Osteocyte (in vitro differentiated cells): ENCODE measurements around the gene SARS2. TPM values are rescaled to one million over a fixed set of nuclear protein-coding genes. Genes with fewer than 3 reads are reported as not detected.

Source experiments
- DNase-seq: peaks from one replicate; pipeline ENCODE4 v3.0.0; 2021; ENCODE audit warnings: mixed read lengths; ENCODE audit not compliant: unreplicated experiment; ENCODE audit errors: extremely low spot score
- H3K27ac Mint-ChIP-seq: one replicate; pipeline ENCODE4 v1.8.0; 2021; ENCODE audit warnings: mild to moderate bottlenecking, mixed read lengths; ENCODE audit not compliant: unreplicated experiment
- H3K27me3 Mint-ChIP-seq: one replicate; pipeline ENCODE4 v1.8.0; 2021; ENCODE audit warnings: mixed read lengths; ENCODE audit not compliant: unreplicated experiment
- H3K36me3 Mint-ChIP-seq: one replicate; pipeline ENCODE4 v1.8.0; 2021; ENCODE audit warnings: mixed read lengths; ENCODE audit not compliant: unreplicated experiment
- H3K4me1 Mint-ChIP-seq: one replicate; pipeline ENCODE4 v1.8.0; 2021; ENCODE audit warnings: mixed read lengths; ENCODE audit not compliant: unreplicated experiment
- H3K4me3 Mint-ChIP-seq: one replicate; pipeline ENCODE4 v1.8.0; 2021; ENCODE audit warnings: mild to moderate bottlenecking, moderate library complexity, mixed read lengths; ENCODE audit not compliant: unreplicated experiment
- H3K9me3 Mint-ChIP-seq: one replicate; pipeline ENCODE4 v1.8.0; 2021; ENCODE audit warnings: mixed read lengths; ENCODE audit not compliant: unreplicated experiment
- CTCF ChIP-seq: fragments of 200-600 bp; sonication (generic); IDR thresholded peaks from 2 replicates; pipeline ENCODE4 v1.5.0; 2021; ENCODE audit warnings: antibody characterized with exemption, mild to moderate bottlenecking, moderate library complexity
- total RNA-seq: library from RNA; stranded (reverse); gene quantifications from 2 replicates; pipeline ENCODE4 v1.2.1, GENCODE V29; 2021

Gene SARS2
- total RNA-seq, 1 donor from 2014 or later: 26.7 TPM

GRCh38 chr19:38939957-38940356 lies 9.4 kb upstream of the SARS2 start:
- TF ChIP-seq CTCF: no peak
- Mint-ChIP-seq H3K27me3 (no peaks in the 10 kb centered on the region), H3K36me3 (peaks cover 6% of the 10 kb centered on the region), H3K4me3 (no peak overlapping the region), H3K4me1 (no peaks in the 10 kb centered on the region), H3K27ac (no peak overlapping the region), H3K9me3 (peaks cover 2% of the 10 kb centered on the region)
- no peak for DNase-seq

GRCh38 chr19:38933544-38933943 lies 3.0 kb upstream of the SARS2 start:
- no peaks in the 10 kb centered on the region for H3K27me3 Mint-ChIP-seq
- peaks cover 6% of the 10 kb centered on the region for H3K9me3 Mint-ChIP-seq
- TF ChIP-seq CTCF: no peak
- DNase-seq: no peak
- no peak overlapping the region for H3K27ac Mint-ChIP-seq
- no peak overlapping the region for H3K4me3 Mint-ChIP-seq
- H3K36me3 Mint-ChIP-seq: peaks cover 12% of the 10 kb centered on the region
- H3K4me1 Mint-ChIP-seq: peaks cover 22% of the 10 kb centered on the region

- Mint-ChIP-seq H3K27me3 (no peaks in the 10 kb centered on the region), H3K36me3 (peaks cover 12% of the 10 kb centered on the region), H3K9me3 (peaks cover 6% of the 10 kb centered on the region), H3K27ac (no peak overlapping the region), H3K4me1 (peaks cover 22% of the 10 kb centered on the region), H3K4me3 (peak overlapping the region; percentile 38)
- DNase-seq: no peak
- peak; percentile 45 for TF ChIP-seq CTCF
Observed at GRCh38 chr19:38932425-38933179, 2.0 kb upstream of the SARS2 start.

GRCh38 chr19:38931521-38931793 lies 894 bp upstream of the SARS2 start:
- peak overlapping the region; percentile 94 for H3K4me3 Mint-ChIP-seq

More at GRCh38 chr19:38931521-38931793, 894 bp upstream of the SARS2 start:
- Mint-ChIP-seq H3K4me1 (peaks cover 22% of the 10 kb centered on the region), H3K27ac (peak overlapping the region; percentile 96), H3K27me3 (no peaks in the 10 kb centered on the region), H3K36me3 (peaks cover 12% of the 10 kb centered on the region), H3K9me3 (peaks cover 6% of the 10 kb centered on the region)
- TF ChIP-seq CTCF: no peak
- DNase-seq: no peak
